Measurements from ENCODE around the gene SNX30.

The SNX30 gene

GRCh38 chr9:112867275-112867991 lies 116.9 kb downstream of the SNX30 start:
- no peak for DNase-seq (ENCODE audit: low spot score)
- TF ChIP-seq CTCF (IDR thresholded peaks at IDR 0.05; ENCODE audit: borderline replicate concordance, control extremely low read depth, extremely low read depth, insufficient read depth, missing control alignments) = no peak
- in situ Hi-C loops (cut with MboI; ENCODE audit: low sequenced_read_pairs, unreplicated experiment) = no loop called here

- no peak for DNase-seq (ENCODE audit: low spot score)
- in situ Hi-C loops (cut with MboI; ENCODE audit: low sequenced_read_pairs, unreplicated experiment) = no loop called here
- TF ChIP-seq CTCF (IDR thresholded peaks at IDR 0.05; ENCODE audit: borderline replicate concordance, control extremely low read depth, extremely low read depth, insufficient read depth, missing control alignments) = no peak
Observed at GRCh38 chr9:112868461-112868860, 117.9 kb downstream of the SNX30 start.

- no peak for DNase-seq (ENCODE audit: low spot score)
- in situ Hi-C loops (cut with MboI; ENCODE audit: low sequenced_read_pairs, unreplicated experiment) = no loop called here
- no peak for TF ChIP-seq CTCF (IDR thresholded peaks at IDR 0.05; ENCODE audit: borderline replicate concordance, control extremely low read depth, extremely low read depth, insufficient read depth, missing control alignments)
Observed at GRCh38 chr9:112869041-112869529, 118.5 kb downstream of the SNX30 start.

- in situ Hi-C loops (cut with MboI; ENCODE audit: low sequenced_read_pairs, unreplicated experiment) = no loop called here
- no peak for DNase-seq (ENCODE audit: low spot score)
- no peak for TF ChIP-seq CTCF (IDR thresholded peaks at IDR 0.05; ENCODE audit: borderline replicate concordance, control extremely low read depth, extremely low read depth, insufficient read depth, missing control alignments)
Observed at GRCh38 chr9:112869917-112870316, 119.4 kb downstream of the SNX30 start.

- DNase-seq (ENCODE audit: low spot score) = no peak
- TF ChIP-seq CTCF (IDR thresholded peaks at IDR 0.05; ENCODE audit: borderline replicate concordance, control extremely low read depth, extremely low read depth, insufficient read depth, missing control alignments) = no peak
- in situ Hi-C loops (cut with MboI; ENCODE audit: low sequenced_read_pairs, unreplicated experiment) = no loop called here
Observed at GRCh38 chr9:112870556-112870955, 120.0 kb downstream of the SNX30 start.

- in situ Hi-C loops (cut with MboI; ENCODE audit: low sequenced_read_pairs, unreplicated experiment) = no loop called here
- no peak for TF ChIP-seq CTCF (IDR thresholded peaks at IDR 0.05; ENCODE audit: borderline replicate concordance, control extremely low read depth, extremely low read depth, insufficient read depth, missing control alignments)
- DNase-seq (ENCODE audit: low spot score) = no peak
Observed at GRCh38 chr9:112872019-112872418, 121.5 kb downstream of the SNX30 start.
